GM19324 (cell line): Measurements from ENCODE around the gene FMO3.

ENCODE experiments used
- ATAC-seq: cut with Tn5 transposase; IDR thresholded peaks from one replicate; pipeline ENCODE4 v1.9.1; 2021; ENCODE audit warnings: mild to moderate bottlenecking, moderate library complexity; ENCODE audit not compliant: unreplicated experiment, low FRiP score

FMO3 gene

GRCh38 chr1:171090604-171091003 lies at the start of gene FMO3:
TSS of gene FMO3 (plus strand) at chr1:171090905. CDS start at chr1:171092659, 1,754 bp downstream.
- no peak for ATAC-seq

- ATAC-seq, result no peak
Observed at GRCh38 chr1:171048014-171048413, 42.7 kb upstream of the FMO3 start.

DNA sequence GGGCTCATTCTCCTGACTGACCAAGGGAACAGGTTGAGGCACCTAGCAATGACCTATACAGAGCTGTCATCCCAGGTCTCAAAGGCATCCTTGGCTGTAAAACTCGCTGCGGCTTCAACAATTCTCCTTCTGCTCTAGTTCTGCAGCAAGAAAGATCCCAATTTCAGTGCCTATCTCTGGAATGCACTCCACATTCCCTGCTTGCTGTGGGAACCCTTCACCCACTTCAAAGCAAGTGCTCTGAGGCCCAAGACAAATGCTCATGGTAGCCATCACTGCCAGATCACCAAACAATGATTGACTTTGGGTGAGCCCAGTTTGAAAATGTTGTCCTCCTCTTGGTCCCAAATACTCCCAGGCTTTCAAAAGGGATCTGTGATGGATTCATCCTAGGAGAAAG lies 37.7 kb upstream of the FMO3 start:
- no peak for ATAC-seq

GRCh38 chr1:171055966-171056643 lies 34.6 kb upstream of the FMO3 start:
- no peak for ATAC-seq

- ATAC-seq, result no peak
Observed at GRCh38 chr1:171061425-171062143, 29.1 kb upstream of the FMO3 start.

DNA sequence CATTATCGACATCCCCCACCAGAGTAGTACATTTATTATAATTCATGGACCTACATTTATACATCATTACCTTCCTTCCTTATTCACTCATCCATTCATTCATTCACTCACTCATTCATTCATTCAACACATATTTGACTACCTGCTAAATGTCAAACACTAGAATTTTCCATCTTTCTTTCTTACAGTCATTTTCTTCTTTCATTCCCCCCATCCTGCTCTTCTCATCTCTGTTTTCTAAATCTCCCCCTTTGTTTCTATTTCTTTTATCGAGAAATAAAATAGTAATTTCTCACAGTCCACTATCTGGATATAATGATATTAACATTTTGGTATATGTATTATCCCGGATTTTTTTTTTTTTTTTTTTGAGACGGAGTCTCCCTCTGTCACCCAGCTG lies 27.8 kb upstream of the FMO3 start:
- no peak for ATAC-seq

GRCh38 chr1:171075041-171075440 lies 15.7 kb upstream of the FMO3 start:
- no peak for ATAC-seq

GRCh38 chr1:171081314-171081753 lies 9.4 kb upstream of the FMO3 start:
- no peak for ATAC-seq

DNA sequence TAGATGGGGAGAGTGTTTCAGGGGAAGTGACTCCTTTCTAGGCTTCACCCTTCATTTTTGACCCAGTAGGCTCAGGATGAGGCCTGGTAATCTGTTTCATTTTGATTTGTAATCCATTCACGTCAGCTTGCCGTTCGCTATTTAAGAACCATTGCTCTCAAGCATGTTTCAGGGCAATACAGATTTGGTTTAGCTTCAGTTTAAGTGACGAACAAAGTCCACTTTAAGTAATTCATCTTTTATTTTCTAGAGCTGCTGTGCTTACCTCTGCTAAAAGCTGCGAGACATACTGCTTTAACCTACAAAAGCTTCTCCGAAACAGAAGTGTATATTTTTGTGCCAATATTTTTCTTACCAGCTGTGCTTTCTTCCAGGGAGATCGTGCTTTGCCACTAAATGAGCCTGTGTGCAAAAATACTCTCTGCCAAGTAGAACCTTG lies 8.9 kb upstream of the FMO3 start:
- no peak for ATAC-seq

- ATAC-seq, result no peak
Observed at GRCh38 chr1:171082606-171083005, 8.1 kb upstream of the FMO3 start.

GRCh38 chr1:171083222-171083621 lies 7.5 kb upstream of the FMO3 start:
- ATAC-seq, result no peak

GRCh38 chr1:171084091-171084490 lies 6.6 kb upstream of the FMO3 start:
- no peak for ATAC-seq

DNA sequence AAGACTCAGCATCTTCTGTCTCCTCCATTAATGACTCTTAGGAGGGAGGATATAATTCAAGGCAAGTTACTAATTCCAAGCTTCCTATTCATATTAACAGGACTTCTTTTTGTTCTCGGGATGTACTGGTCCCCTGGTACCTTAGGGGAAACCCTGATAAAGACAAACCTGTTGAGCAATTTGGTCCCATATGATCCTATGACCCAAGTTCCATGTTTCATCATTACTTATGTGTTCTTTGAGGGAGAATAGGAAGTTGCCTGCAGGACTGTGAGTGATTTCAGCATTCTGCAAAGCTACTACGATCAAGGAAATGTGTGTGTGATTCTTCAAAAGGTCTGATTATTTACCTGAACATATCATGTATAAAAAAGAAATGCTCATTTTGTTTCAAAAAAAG lies 5.8 kb upstream of the FMO3 start:
- no peak for ATAC-seq

DNA sequence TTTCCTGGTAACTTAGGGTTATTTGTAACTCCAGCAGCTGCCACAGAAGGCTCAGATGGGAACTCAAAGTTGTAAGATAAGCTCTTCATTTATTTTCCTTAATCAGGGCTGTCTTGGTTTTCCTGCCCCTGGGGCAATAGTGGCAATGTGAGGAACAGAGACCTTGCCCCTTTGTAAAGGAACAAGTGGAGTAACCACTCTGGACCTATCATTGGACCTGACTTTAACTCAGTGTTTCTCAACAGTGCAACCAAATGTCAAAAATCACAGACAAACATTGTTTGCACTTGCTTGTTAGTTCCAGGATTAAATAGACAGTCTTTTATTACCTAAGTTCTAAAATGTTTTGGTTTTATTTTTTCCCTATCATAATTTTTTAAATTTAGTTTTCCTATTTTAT lies 2.8 kb upstream of the FMO3 start:
- no peak for ATAC-seq

- no peak for ATAC-seq
Observed at GRCh38 chr1:171103862-171104261, 13.2 kb downstream of the FMO3 start.

GRCh38 chr1:171107262-171107940 lies 16.7 kb downstream of the FMO3 start:
- no peak for ATAC-seq

- ATAC-seq, result no peak
Observed at GRCh38 chr1:171107969-171108368, 17.3 kb downstream of the FMO3 start.

DNA sequence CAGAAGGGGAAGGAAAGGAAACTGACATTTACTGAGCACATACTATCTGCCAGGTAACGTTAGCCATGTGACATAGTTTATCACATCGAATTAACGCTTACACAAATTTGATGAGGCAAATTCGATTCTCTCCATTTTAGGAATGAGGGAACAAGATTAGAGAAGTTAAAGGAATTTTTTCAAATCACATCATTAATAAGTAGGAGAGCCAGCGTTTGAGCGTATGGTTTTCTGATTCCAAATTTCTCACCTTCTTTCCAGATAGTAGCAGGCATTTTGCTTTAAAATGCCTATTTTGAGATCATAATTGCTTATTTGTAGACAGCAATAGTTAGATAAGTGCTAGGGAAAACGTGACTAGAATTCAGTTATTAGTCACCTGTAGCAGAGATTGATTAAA lies 19.3 kb downstream of the FMO3 start:
- ATAC-seq, result no peak

- ATAC-seq, result no peak
Observed at GRCh38 chr1:171110621-171111326, 20.1 kb downstream of the FMO3 start.

GRCh38 chr1:171112119-171112518 lies 21.4 kb downstream of the FMO3 start:
- no peak for ATAC-seq

DNA sequence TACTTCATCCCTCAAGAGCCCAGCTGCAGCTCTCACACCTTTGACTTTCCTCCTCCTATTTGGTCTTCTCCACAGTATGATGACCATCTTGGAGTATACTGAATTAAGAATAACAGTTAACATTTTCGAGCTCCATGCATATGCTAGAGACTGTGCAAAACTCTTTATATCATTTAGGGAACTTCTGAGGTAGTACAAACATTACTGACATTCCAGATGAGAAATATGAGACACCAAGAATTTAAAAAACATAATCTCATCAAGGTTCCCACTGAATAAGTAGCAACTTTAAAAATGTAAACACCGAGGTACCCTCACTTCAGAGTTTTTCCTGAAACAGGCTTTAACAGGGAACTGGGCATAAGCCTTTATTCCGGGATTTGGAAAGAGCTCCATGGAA lies 22.7 kb downstream of the FMO3 start:
- no peak for ATAC-seq
